Measurements from ENCODE around the gene DDA1. TPM values are rescaled to one million over a fixed set of nuclear protein-coding genes. Genes with fewer than 3 reads are reported as not detected.
A peak's percentile ranks its signal among the peaks of the same experiment; 100 is the strongest.

Gene DDA1
- total and polyA plus RNA-seq, 2 of the 13 experiments (the other 11 are each of a cell fraction or from before 2014, with no cell fraction given): 24.5 to 26.0 TPM

- TF ChIP-seq DZIP1 (CRISPR knock-in tag; IDR thresholded peaks at IDR 0.05) (no peak), ARNT2 (CRISPR knock-in tag; IDR thresholded peaks at IDR 0.05; ENCODE audit: low read depth) (no peak; the same call in 1 of the 2 replicates), BATF2 (CRISPR knock-in tag; IDR thresholded peaks at IDR 0.05) (no peak), RFXANK (CRISPR knock-in tag; IDR thresholded peaks at IDR 0.05) (no peak; the same call in 1 of the 2 replicates), POGK (CRISPR knock-in tag; conservative IDR thresholded peaks at IDR 0.05) (no peak), SMC3 (IDR thresholded peaks at IDR 0.05; ENCODE audit: low read length) (no peak), ARID5B (CRISPR knock-in tag; IDR thresholded peaks at IDR 0.05) (no peak), DR1 (CRISPR knock-in tag; IDR thresholded peaks at IDR 0.05) (no peak), JUND (CRISPR knock-in tag; IDR thresholded peaks at IDR 0.05) (no peak), GABPA (IDR thresholded peaks at IDR 0.05; ENCODE audit: low read depth, low read length) (peak; percentile 80), GABPA (CRISPR knock-in tag; IDR thresholded peaks at IDR 0.05; ENCODE audit: low read depth) (peak; percentile 94), ZNF878 (CRISPR knock-in tag; IDR thresholded peaks at IDR 0.05) (no peak), ZNF580 (CRISPR knock-in tag; IDR thresholded peaks at IDR 0.05; ENCODE audit: borderline replicate concordance, low read depth) (no peak), FOXM1 (CRISPR knock-in tag; IDR thresholded peaks at IDR 0.05) (no peak), ZNF530 (CRISPR knock-in tag; IDR thresholded peaks at IDR 0.05; ENCODE audit: low read depth) (no peak), EP300 (IDR thresholded peaks at IDR 0.05; ENCODE audit: low read depth in 2 of 2, low read length in 2 of 2) (no peak), EP300 (CRISPR knock-in tag; IDR thresholded peaks at IDR 0.05; ENCODE audit: borderline replicate concordance) (no peak; the same call in 1 of the 2 replicates), ZNF672 (CRISPR knock-in tag; IDR thresholded peaks at IDR 0.05) (no peak), ZMYM2 (CRISPR knock-in tag; IDR thresholded peaks at IDR 0.05) (no peak), PCBP2 (optimal IDR thresholded peaks at IDR 0.05; ENCODE audit: low read depth, low read length, poor library complexity, severe bottlenecking) (no peak), NFRKB (IDR thresholded peaks at IDR 0.05) (no peak), TRIM24 (CRISPR knock-in tag; IDR thresholded peaks at IDR 0.05) (no peak)
These were observed at the start of gene DDA1 (continued) for GRCh38 chr19:17309198-17309964.
